WTC11 (cell line): Measurements from ENCODE around the gene PDK1. TPM values are rescaled to one million over a fixed set of nuclear protein-coding genes. Genes with fewer than 3 reads are reported as not detected.
A peak's percentile ranks its signal among the peaks of the same experiment; 100 is the strongest.

Experiments used
- ATAC-seq: fragments of 200-7000 bp; cut with Tn5 transposase; 2 replicates; pipeline ENCODE4 v1.10.0; 2021; ENCODE audit warnings: mild to moderate bottlenecking, moderate library complexity
- Bru-seq: library from RNA; stranded (reverse); fragments of 400-500 nt; gene quantifications from one replicate; lab custom pipeline; 2021; lab: Mats Ljungman, UMichigan
- CTCF ChIA-PET: fragments of 300-600 bp; sonication (Branson Sonifier 250); formaldehyde crosslinking; loops from one replicate; lab custom pipeline; 2021; ENCODE audit warnings: antibody characterized with exemption; lab: Charles Lee
- POLR2A ChIA-PET: fragments of 350-600 bp; sonication (Branson Sonifier 250); formaldehyde crosslinking; loops from one replicate; lab custom pipeline; 2021; ENCODE audit warnings: antibody characterized with exemption; lab: Charles Lee
- DNase-seq: peaks from one replicate; pipeline ENCODE4 v3.0.0; 2021; ENCODE audit warnings: low spot score
- H3K27ac Mint-ChIP-seq: 2 replicates; pipeline ENCODE4 v1.8.0; 2021; ENCODE audit warnings: mixed read lengths
- H3K27me3 Mint-ChIP-seq: 2 replicates; pipeline ENCODE4 v1.8.0; 2021; ENCODE audit warnings: low read depth, mild to moderate bottlenecking, moderate library complexity, mixed read lengths
- H3K36me3 Mint-ChIP-seq: 2 replicates; pipeline ENCODE4 v1.8.0; 2021; ENCODE audit warnings: mixed read lengths
- H3K4me1 Mint-ChIP-seq: 2 replicates; pipeline ENCODE4 v1.8.0; 2022; ENCODE audit warnings: mixed read lengths
- H3K4me3 Mint-ChIP-seq: 2 replicates; pipeline ENCODE4 v1.8.0; 2021; ENCODE audit warnings: mild to moderate bottlenecking, moderate library complexity, mixed read lengths
- H3K9me3 Mint-ChIP-seq: 2 replicates; pipeline ENCODE4 v1.8.0; 2021; ENCODE audit warnings: mixed read lengths
- ARID4B ChIP-seq: sonication (generic); formaldehyde crosslinking; IDR thresholded peaks from 2 replicates; pipeline ENCODE4 v1.8.0; 2023; ENCODE audit warnings: missing genetic modification reagents, mild to moderate bottlenecking, borderline replicate concordance
- ATF1 ChIP-seq: sonication (generic); formaldehyde crosslinking; IDR thresholded peaks from 2 replicates; pipeline ENCODE4 v1.8.1; 2023; ENCODE audit warnings: mild to moderate bottlenecking, moderate library complexity, missing genetic modification reagents
- CREM ChIP-seq: sonication (generic); formaldehyde crosslinking; IDR thresholded peaks from 2 replicates; pipeline ENCODE4 v1.8.1; 2022; ENCODE audit warnings: mild to moderate bottlenecking, missing genetic modification reagents, moderate library complexity
- FOXP1 ChIP-seq: sonication (generic); formaldehyde crosslinking; IDR thresholded peaks from 2 replicates; pipeline ENCODE4 v1.8.0; 2022; ENCODE audit warnings: missing genetic modification reagents, mild to moderate bottlenecking, moderate library complexity, borderline replicate concordance
- FOXP4 ChIP-seq: sonication (generic); formaldehyde crosslinking; IDR thresholded peaks from 2 replicates; pipeline ENCODE4 v1.8.0; 2022; ENCODE audit warnings: mild to moderate bottlenecking, missing genetic modification reagents
- GABPB1 ChIP-seq: sonication (generic); formaldehyde crosslinking; IDR thresholded peaks from 2 replicates; pipeline ENCODE4 v1.8.1; 2023; ENCODE audit warnings: mild to moderate bottlenecking, missing genetic modification reagents
- MAX ChIP-seq: sonication (generic); formaldehyde crosslinking; IDR thresholded peaks from 2 replicates; pipeline ENCODE4 v1.8.0; 2022; ENCODE audit warnings: mild to moderate bottlenecking, missing genetic modification reagents
- NFE2L1 ChIP-seq: sonication (generic); formaldehyde crosslinking; IDR thresholded peaks from 2 replicates; pipeline ENCODE4 v1.8.1; 2023; ENCODE audit warnings: missing genetic modification reagents
- SMAD4 ChIP-seq: sonication (generic); formaldehyde crosslinking; IDR thresholded peaks from 2 replicates; pipeline ENCODE4 v1.8.0; 2022; ENCODE audit warnings: mild to moderate bottlenecking, missing genetic modification reagents
- SP1 ChIP-seq: sonication (generic); formaldehyde crosslinking; conservative IDR thresholded peaks from 2 replicates; pipeline ENCODE4 v1.8.1; 2022; ENCODE audit warnings: missing genetic modification reagents
- ZBTB21 ChIP-seq: sonication (generic); formaldehyde crosslinking; IDR thresholded peaks from 2 replicates; pipeline ENCODE4 v1.8.1; 2023; ENCODE audit warnings: mild to moderate bottlenecking, missing genetic modification reagents, borderline replicate concordance
- ZNF232 ChIP-seq: sonication (generic); formaldehyde crosslinking; IDR thresholded peaks from 2 replicates; pipeline ENCODE4 v1.8.0; 2022; ENCODE audit warnings: mild to moderate bottlenecking, missing genetic modification reagents
- ZNF263 ChIP-seq: sonication (generic); formaldehyde crosslinking; IDR thresholded peaks from 2 replicates; pipeline ENCODE4 v1.8.1; 2022; ENCODE audit warnings: low read depth, mild to moderate bottlenecking, moderate library complexity, missing genetic modification reagents
- ZNF281 ChIP-seq: sonication (generic); formaldehyde crosslinking; IDR thresholded peaks from 2 replicates; pipeline ENCODE4 v1.8.0; 2023; ENCODE audit warnings: mild to moderate bottlenecking, missing genetic modification reagents
- ZNF671 ChIP-seq: fragments of 250-450 bp; sonication (Bioruptor Pico); IDR thresholded peaks from 2 replicates; pipeline ENCODE4 v1.8.0; 2021; ENCODE audit warnings: mild to moderate bottlenecking
- long read RNA-seq, 3 experiments: library from RNA in 1 of 3; library from capped mRNA in 1 of 3; library from polyadenylated mRNA in 1 of 3; unstranded in 2 of 3; stranded (forward) in 1 of 3; transcript quantifications; one replicate each; pipeline ENCODE4 v2.0.0, GENCODE V29; 2021
- total RNA-seq: library from RNA; stranded (reverse); gene quantifications from 3 replicates; pipeline ENCODE4 v1.2.3, GENCODE V29; 2021
- TF ChIP-seq, protein P1 (sequence below): sonication (generic); formaldehyde crosslinking; IDR thresholded peaks from 2 replicates; pipeline ENCODE4 v1.8.1; 2023; ENCODE audit warnings: mild to moderate bottlenecking, missing genetic modification reagents, borderline replicate concordance
- TF ChIP-seq, protein P2 (sequence below): sonication (generic); formaldehyde crosslinking; IDR thresholded peaks from 2 replicates; pipeline ENCODE4 v1.8.1; 2022; ENCODE audit warnings: mild to moderate bottlenecking, moderate library complexity, missing genetic modification reagents
- TF ChIP-seq, protein P3 (sequence below): sonication (generic); formaldehyde crosslinking; IDR thresholded peaks from 2 replicates; pipeline ENCODE4 v1.8.0; 2022; ENCODE audit warnings: mild to moderate bottlenecking, missing genetic modification reagents

Gene PDK1
- 22.9 to 31.6 TPM (median 30.5 TPM) in 3 replicates for total RNA-seq
- percentile 80 among the genes with signal in this experiment for Bru-seq, nascent RNA
- long read RNA-seq, experiment 1, full-length matches to known transcripts: 80 of 137 reads
- long read RNA-seq, experiment 1, partial matches to known transcripts: 17 of 137 reads
- long read RNA-seq, experiment 1, other reads (novel, unspliced or antisense): 40 of 137 reads
- long read RNA-seq, experiment 2, full-length matches to known transcripts: 12 of 39 reads
- long read RNA-seq, experiment 2, partial matches to known transcripts: 19 of 39 reads
- long read RNA-seq, experiment 2, other reads (novel, unspliced or antisense): 8 of 39 reads
- long read RNA-seq, experiment 3, partial matches to known transcripts: 0 of 5 reads
- long read RNA-seq, experiment 3, other reads (novel, unspliced or antisense): 5 of 5 reads

GRCh38 chr2:172555522-172556283 lies at the start of gene PDK1:
TSS of gene PDK1 (plus strand) at chr2:172556090. CDS start at chr2:172556151, 61 bp downstream.
- peaks cover 22% of the 10 kb centered on the region for H3K36me3 Mint-ChIP-seq
- H3K4me3 Mint-ChIP-seq: peak within 1 kb of the TSS; percentile 88
- peaks cover 69% of the 10 kb centered on the region for H3K4me1 Mint-ChIP-seq
- POLR2A ChIA-PET: interaction anchor here (1.1 kb wide), 1 partner anchor 119 kb away, joined by 3 read pairs; no protein-coding TSS in a partner anchor
- DNase-seq (peak; percentile 83), ATAC-seq (peak; percentile 84)
- H3K27ac Mint-ChIP-seq: peak within 1 kb of the TSS; percentile 98
- peaks cover 4% of the 10 kb centered on the region; the same call in 1 of the 2 replicates for H3K9me3 Mint-ChIP-seq
- CTCF ChIA-PET: interaction anchor here (0.8 to 5.0 kb wide), 4 partner anchors 60 to 428 kb away, joined by 3 to 22 read pairs (median 4); no protein-coding TSS in a partner anchor
- no peaks in the 10 kb centered on the region for H3K27me3 Mint-ChIP-seq
- TF ChIP-seq FOXP4 (CRISPR knock-in tag): peak; percentile 20; the same call in 1 of the 2 replicates
- TF ChIP-seq ZBTB21 (CRISPR knock-in tag): peak; percentile 69; the same call in 1 of the 2 replicates
- TF ChIP-seq, protein P1, sequence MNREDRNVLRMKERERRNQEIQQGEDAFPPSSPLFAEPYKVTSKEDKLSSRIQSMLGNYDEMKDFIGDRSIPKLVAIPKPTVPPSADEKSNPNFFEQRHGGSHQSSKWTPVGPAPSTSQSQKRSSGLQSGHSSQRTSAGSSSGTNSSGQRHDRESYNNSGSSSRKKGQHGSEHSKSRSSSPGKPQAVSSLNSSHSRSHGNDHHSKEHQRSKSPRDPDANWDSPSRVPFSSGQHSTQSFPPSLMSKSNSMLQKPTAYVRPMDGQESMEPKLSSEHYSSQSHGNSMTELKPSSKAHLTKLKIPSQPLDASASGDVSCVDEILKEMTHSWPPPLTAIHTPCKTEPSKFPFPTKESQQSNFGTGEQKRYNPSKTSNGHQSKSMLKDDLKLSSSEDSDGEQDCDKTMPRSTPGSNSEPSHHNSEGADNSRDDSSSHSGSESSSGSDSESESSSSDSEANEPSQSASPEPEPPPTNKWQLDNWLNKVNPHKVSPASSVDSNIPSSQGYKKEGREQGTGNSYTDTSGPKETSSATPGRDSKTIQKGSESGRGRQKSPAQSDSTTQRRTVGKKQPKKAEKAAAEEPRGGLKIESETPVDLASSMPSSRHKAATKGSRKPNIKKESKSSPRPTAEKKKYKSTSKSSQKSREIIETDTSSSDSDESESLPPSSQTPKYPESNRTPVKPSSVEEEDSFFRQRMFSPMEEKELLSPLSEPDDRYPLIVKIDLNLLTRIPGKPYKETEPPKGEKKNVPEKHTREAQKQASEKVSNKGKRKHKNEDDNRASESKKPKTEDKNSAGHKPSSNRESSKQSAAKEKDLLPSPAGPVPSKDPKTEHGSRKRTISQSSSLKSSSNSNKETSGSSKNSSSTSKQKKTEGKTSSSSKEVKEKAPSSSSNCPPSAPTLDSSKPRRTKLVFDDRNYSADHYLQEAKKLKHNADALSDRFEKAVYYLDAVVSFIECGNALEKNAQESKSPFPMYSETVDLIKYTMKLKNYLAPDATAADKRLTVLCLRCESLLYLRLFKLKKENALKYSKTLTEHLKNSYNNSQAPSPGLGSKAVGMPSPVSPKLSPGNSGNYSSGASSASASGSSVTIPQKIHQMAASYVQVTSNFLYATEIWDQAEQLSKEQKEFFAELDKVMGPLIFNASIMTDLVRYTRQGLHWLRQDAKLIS (CRISPR knock-in tag): peak; percentile 75; the same call in 1 of the 2 replicates
- peak; percentile 73; the same call in 1 of the 2 replicates for TF ChIP-seq GABPB1 (CRISPR knock-in tag)
- 0 out of 2 replicates have a peak, but pooled peaks have one; percentile 29 for TF ChIP-seq CREM (CRISPR knock-in tag)
- TF ChIP-seq, protein P2, sequence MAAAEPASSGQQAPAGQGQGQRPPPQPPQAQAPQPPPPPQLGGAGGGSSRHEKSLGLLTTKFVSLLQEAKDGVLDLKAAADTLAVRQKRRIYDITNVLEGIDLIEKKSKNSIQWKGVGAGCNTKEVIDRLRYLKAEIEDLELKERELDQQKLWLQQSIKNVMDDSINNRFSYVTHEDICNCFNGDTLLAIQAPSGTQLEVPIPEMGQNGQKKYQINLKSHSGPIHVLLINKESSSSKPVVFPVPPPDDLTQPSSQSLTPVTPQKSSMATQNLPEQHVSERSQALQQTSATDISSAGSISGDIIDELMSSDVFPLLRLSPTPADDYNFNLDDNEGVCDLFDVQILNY: peak; percentile 79
- 0 out of 2 replicates have a peak, but pooled peaks have one; percentile 56 for TF ChIP-seq NFE2L1 (CRISPR knock-in tag)
- TF ChIP-seq SP1 (CRISPR knock-in tag): peak; percentile 70
- TF ChIP-seq ARID4B (CRISPR knock-in tag): peak; percentile 83; the same call in 1 of the 2 replicates
- 0 out of 2 replicates have a peak, but pooled peaks have one; percentile 46 for TF ChIP-seq ZNF281 (CRISPR knock-in tag)
- no peak; the same call in 1 of the 2 replicates for TF ChIP-seq ATF1
- peak; percentile 73 for TF ChIP-seq MAX (CRISPR knock-in tag)
- TF ChIP-seq, protein P3, sequence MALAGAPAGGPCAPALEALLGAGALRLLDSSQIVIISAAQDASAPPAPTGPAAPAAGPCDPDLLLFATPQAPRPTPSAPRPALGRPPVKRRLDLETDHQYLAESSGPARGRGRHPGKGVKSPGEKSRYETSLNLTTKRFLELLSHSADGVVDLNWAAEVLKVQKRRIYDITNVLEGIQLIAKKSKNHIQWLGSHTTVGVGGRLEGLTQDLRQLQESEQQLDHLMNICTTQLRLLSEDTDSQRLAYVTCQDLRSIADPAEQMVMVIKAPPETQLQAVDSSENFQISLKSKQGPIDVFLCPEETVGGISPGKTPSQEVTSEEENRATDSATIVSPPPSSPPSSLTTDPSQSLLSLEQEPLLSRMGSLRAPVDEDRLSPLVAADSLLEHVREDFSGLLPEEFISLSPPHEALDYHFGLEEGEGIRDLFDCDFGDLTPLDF (CRISPR knock-in tag): 0 out of 2 replicates have a peak, but pooled peaks have one; percentile 56
- no peak for TF ChIP-seq ZNF671 (CRISPR knock-in tag)
- TF ChIP-seq ZNF232 (CRISPR knock-in tag): peak; percentile 14; the same call in 1 of the 2 replicates
- 0 out of 2 replicates have a peak, but pooled peaks have one; percentile 19 for TF ChIP-seq SMAD4 (CRISPR knock-in tag)
- TF ChIP-seq ZNF263 (CRISPR knock-in tag): no peak
- TF ChIP-seq FOXP1 (CRISPR knock-in tag): no peak
